Measurements from ENCODE around the gene TCTN2. TPM values are rescaled to one million over a fixed set of nuclear protein-coding genes. Genes with fewer than 3 reads are reported as not detected.

The TCTN2 gene
- total and polyA plus RNA-seq, 10 of the 15 experiments (the other 5 are each of a cell fraction or from before 2014, with no cell fraction given): 0.55 to 5.5 (median 3.3) TPM

- no peak for FAIRE-seq
- no peaks in the 10 kb centered on the region for H3K79me2 ChIP-seq (ENCODE audit: control insufficient read depth, insufficient read depth, low read length)
These were observed 19.4 kb downstream of the TCTN2 start for GRCh38 chr12:123690191-123690840.

More at GRCh38 chr12:123690191-123690840, 19.4 kb downstream of the TCTN2 start:
- no peak overlapping the region for H3K4me3 ChIP-seq
- no TSS peak for BruUV-seq (replicated peaks)
- 94% methylated on average over 8 of the region's 8 CpGs for WGBS (ENCODE audit: insufficient coverage, insufficient replicate concordance, low lambda C conversion rate, missing lambda C conversion rate)
- H3K9ac ChIP-seq (ENCODE audit: control insufficient read depth, insufficient read depth, low read length): no peak overlapping the region
- intact Hi-C loops (cut with micrococcal nuclease; ENCODE audit: unreplicated experiment): no loop called here
- POLR2A ChIA-PET: no interaction called here
- RAD21 ChIA-PET (ENCODE audit: unreplicated experiment): no interaction called here
- H3K9me3 ChIP-seq (replicated peaks; ENCODE audit: control insufficient read depth, insufficient read depth, low read length): no peaks in the 10 kb centered on the region
- no peaks in the 10 kb centered on the region for H4K20me1 ChIP-seq (ENCODE audit: control insufficient read depth, insufficient read depth)
- no peak overlapping the region for H2AFZ ChIP-seq (ENCODE audit: control insufficient read depth, low read depth, low read length)
- in situ Hi-C loops (cut with MboI): no loop called here
- DNase-seq (ENCODE audit: low read depth, low spot score) (no peak), ATAC-seq (no peak)
- no peaks in the 10 kb centered on the region for H3K27me3 ChIP-seq (replicated peaks in 1 of 2; ENCODE audit: control insufficient read depth in 2 of 2, insufficient read depth in 2 of 2, low read length in 1 of 2)
- H3K27ac ChIP-seq (ENCODE audit: control insufficient read depth, insufficient read depth): no peak overlapping the region
- H3K4me2 ChIP-seq (ENCODE audit: control insufficient read depth, insufficient read depth): no peak overlapping the region
- no peak for TF ChIP-seq ZNF207 (IDR thresholded peaks at IDR 0.05; ENCODE audit: borderline replicate concordance)
- no peak for TF ChIP-seq TARDBP (IDR thresholded peaks at IDR 0.05; ENCODE audit: borderline replicate concordance)
- TF ChIP-seq PML (IDR thresholded peaks at IDR 0.05; ENCODE audit: low read length): no peak
- TF ChIP-seq KLF5 (IDR thresholded peaks at IDR 0.05; ENCODE audit: partially characterized antibody): no peak
- TF ChIP-seq BCL11A (IDR thresholded peaks at IDR 0.05; ENCODE audit: low read depth, low read length): no peak
- TF ChIP-seq NRF1 (conservative IDR thresholded peaks at IDR 0.05; ENCODE audit: low read depth, low read length): no peak
- TF ChIP-seq MYB (IDR thresholded peaks at IDR 0.05; ENCODE audit: borderline replicate concordance, low read depth, low read length): no peak
- no peak for TF ChIP-seq CEBPB (IDR thresholded peaks at IDR 0.05; ENCODE audit: borderline replicate concordance in 1 of 2, low read depth in 2 of 2, low read length in 2 of 2)
- TF ChIP-seq KAT2A (conservative IDR thresholded peaks at IDR 0.05; ENCODE audit: control insufficient read depth, low read depth, low read length): no peak
- TF ChIP-seq ATF2 (IDR thresholded peaks at IDR 0.05; ENCODE audit: low read length): no peak
- no peak for TF ChIP-seq BRCA1 (IDR thresholded peaks at IDR 0.05; ENCODE audit: low read depth, low read length)
- no peak for TF ChIP-seq SKIL (IDR thresholded peaks at IDR 0.05; ENCODE audit: low read depth, poor library complexity, severe bottlenecking)
- TF ChIP-seq ZBED1 (IDR thresholded peaks at IDR 0.05; ENCODE audit: borderline replicate concordance): no peak
- H3K36me3 ChIP-seq (ENCODE audit: control insufficient read depth in 2 of 2, insufficient read depth in 2 of 2, low read length in 1 of 2): no peaks in the 10 kb centered on the region
- H3K4me1 ChIP-seq (ENCODE audit: control insufficient read depth, insufficient read depth, low read length): peaks cover 8% of the 10 kb centered on the region
- CTCF ChIA-PET: no interaction called here
- SMC1A ChIA-PET (ENCODE audit: uncharacterized antibody, unreplicated experiment): no interaction called here
